Measurements from ENCODE around the gene SHPK. TPM values are rescaled to one million over a fixed set of nuclear protein-coding genes. Genes with fewer than 3 reads are reported as not detected.

SHPK gene
- total RNA-seq: 10 to 100 TPM; 11.8 to 12.2 TPM

DNA sequence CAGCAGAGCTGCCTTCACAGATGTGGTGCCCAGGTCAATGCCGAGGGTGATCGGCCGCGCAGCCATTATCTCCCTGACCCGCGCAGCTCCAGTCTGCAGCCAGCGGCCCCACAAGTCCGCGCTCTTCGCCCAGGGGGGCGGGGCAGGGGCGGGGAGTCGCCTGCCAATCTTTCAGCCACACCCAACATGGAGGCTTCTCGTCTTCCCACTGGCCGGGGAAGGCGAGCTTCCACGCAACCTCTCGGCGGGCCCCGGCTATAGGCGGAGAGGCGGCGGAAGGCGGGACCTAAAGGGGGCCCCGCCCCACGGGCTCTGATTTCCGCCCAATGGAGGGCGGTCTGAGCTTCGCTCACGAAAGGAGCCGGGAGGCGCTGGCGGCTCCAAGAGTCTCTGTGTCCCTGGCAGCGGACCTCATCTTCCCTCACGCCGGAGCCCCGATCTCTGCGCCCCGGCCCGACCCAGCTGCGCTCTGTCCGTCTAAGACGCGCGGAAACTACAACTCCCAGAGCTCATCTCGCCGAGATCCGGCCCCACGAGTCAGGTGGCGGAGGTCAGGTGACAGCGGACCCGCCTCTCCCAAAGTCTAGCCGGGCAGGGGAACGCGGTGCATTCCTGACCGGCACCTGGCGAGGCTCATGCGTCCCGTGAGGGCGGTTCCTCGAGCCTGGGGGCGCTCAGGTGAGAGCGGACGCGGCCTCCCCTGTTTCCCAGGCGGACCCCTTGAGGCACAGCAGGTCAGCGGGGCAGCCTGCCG, at the start of gene SHPK, which contains the start of gene CTNS:
Gene SHPK, minus strand, starts transcription at position 97 of the 754 bp plus-strand sequence. Its CDS starts 31 bp downstream, at position 66.
Gene CTNS, plus strand, starts transcription at position 607 of the 754 bp plus-strand sequence. CDS start 3,447 bp downstream, outside the sequence.
- Mint-ChIP-seq H3K27ac (peak within 1 kb of the TSS; percentile 100), H3K4me3 (peak within 1 kb of the TSS; percentile 99), H3K27me3 (no peaks in the 10 kb centered on the region), H3K4me1 (peaks cover 35% of the 10 kb centered on the region), H3K36me3 (peaks cover 4% of the 10 kb centered on the region), H3K9me3 (no peaks in the 10 kb centered on the region)
- peak; percentile 94 for DNase-seq
- POLR2A ChIA-PET: interaction anchor here (0.7 to 1.6 kb wide), 8 partner anchors 9 to 209 kb away, joined by 3 to 8 read pairs (median 5); partner anchors contain the start of genes EMC6 and TAX1BP3
- ATAC-seq (ENCODE audit: low read depth): peak; percentile 98

GRCh38 chr17:3685174-3685573, 49.1 kb upstream of the SHPK start:
- Mint-ChIP-seq H3K9me3 (no peaks in the 10 kb centered on the region), H3K27me3 (no peaks in the 10 kb centered on the region), H3K36me3 (no peaks in the 10 kb centered on the region), H3K4me1 (peaks cover 6% of the 10 kb centered on the region), H3K27ac (no peak overlapping the region), H3K4me3 (no peak overlapping the region)
- no peak for ATAC-seq (ENCODE audit: low read depth)
- DNase-seq: no peak
- POLR2A ChIA-PET: no interaction called here

GRCh38 chr17:3683054-3683511, 47.0 kb upstream of the SHPK start:
- H3K27ac Mint-ChIP-seq: no peak overlapping the region
- H3K9me3 Mint-ChIP-seq: no peaks in the 10 kb centered on the region
- H3K4me3 Mint-ChIP-seq: no peak overlapping the region
- peak; percentile 62 for DNase-seq
- H3K27me3 Mint-ChIP-seq: no peaks in the 10 kb centered on the region
- peak; percentile 85 for ATAC-seq (ENCODE audit: low read depth)
- peaks cover 6% of the 10 kb centered on the region for H3K4me1 Mint-ChIP-seq
- no peaks in the 10 kb centered on the region for H3K36me3 Mint-ChIP-seq
- POLR2A ChIA-PET: no interaction called here

- POLR2A ChIA-PET: no interaction called here
- Mint-ChIP-seq H3K36me3 (no peaks in the 10 kb centered on the region), H3K4me3 (no peak overlapping the region), H3K4me1 (peaks cover 6% of the 10 kb centered on the region), H3K27ac (no peak overlapping the region), H3K27me3 (no peaks in the 10 kb centered on the region), H3K9me3 (no peaks in the 10 kb centered on the region)
- ATAC-seq (ENCODE audit: low read depth): no peak
- no peak for DNase-seq
Observed at GRCh38 chr17:3682033-3682432, 46.0 kb upstream of the SHPK start.

DNA sequence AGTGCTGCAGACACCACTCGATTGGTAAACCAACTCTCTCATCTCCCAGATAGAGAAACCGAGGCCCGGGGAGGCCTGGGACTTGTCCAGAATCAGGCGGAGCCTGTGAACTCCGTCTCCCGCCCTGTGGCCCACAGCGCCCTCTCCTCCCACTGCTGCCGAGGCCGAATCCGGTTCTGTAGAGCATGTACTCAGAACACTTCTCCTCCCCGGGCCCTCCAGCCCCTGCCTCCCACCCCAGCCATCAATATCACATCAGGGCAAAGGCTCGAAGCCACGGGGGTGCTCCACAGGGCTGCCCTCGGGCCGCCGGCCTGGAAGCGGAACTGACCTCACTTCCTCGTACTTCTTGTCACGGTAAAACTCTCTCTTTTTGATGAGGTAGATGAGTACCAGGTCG, 45.5 kb upstream of the SHPK start:
- H3K36me3 Mint-ChIP-seq: no peaks in the 10 kb centered on the region

DNA sequence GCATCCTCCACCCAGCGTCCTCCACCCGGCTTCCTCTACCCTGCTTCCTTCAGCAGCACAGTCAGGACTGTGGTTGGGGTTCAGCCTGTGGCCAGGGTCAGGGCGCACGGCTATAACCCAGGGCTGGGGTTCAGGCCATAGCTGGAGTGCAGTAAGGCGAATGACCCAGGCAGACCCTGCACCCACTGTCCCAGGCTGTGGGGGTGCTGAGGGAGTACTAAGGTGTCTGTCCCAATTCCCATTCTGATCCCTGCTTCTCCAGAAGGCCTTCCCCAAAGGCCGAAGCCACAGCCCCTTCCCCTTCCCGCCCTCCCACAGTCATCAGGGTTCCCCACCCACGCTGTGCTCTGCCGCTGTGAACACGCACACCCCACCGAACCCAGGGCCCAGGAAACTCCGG, 45.0 kb upstream of the SHPK start:
- no peak for ATAC-seq (ENCODE audit: low read depth)
- H3K4me3 Mint-ChIP-seq: no peak overlapping the region
- peaks cover 6% of the 10 kb centered on the region for H3K4me1 Mint-ChIP-seq
- no peaks in the 10 kb centered on the region for H3K36me3 Mint-ChIP-seq
- no peaks in the 10 kb centered on the region for H3K27me3 Mint-ChIP-seq
- no peak for DNase-seq
- no peaks in the 10 kb centered on the region for H3K9me3 Mint-ChIP-seq
- H3K27ac Mint-ChIP-seq: no peak overlapping the region
- POLR2A ChIA-PET: no interaction called here

More for the DNA sequence above, 45.5 kb upstream of the SHPK start:
- no peak overlapping the region for H3K27ac Mint-ChIP-seq
- POLR2A ChIA-PET: no interaction called here
- no peaks in the 10 kb centered on the region for H3K9me3 Mint-ChIP-seq
- H3K4me3 Mint-ChIP-seq: no peak overlapping the region
- H3K4me1 Mint-ChIP-seq: peaks cover 6% of the 10 kb centered on the region
- ATAC-seq (ENCODE audit: low read depth) (no peak), DNase-seq (no peak)
- H3K27me3 Mint-ChIP-seq: no peaks in the 10 kb centered on the region

GRCh38 chr17:3679531-3680126, 43.6 kb upstream of the SHPK start:
- Mint-ChIP-seq H3K27ac (no peak overlapping the region), H3K9me3 (no peaks in the 10 kb centered on the region), H3K36me3 (no peaks in the 10 kb centered on the region), H3K4me1 (peaks cover 6% of the 10 kb centered on the region), H3K4me3 (no peak overlapping the region), H3K27me3 (no peaks in the 10 kb centered on the region)
- ATAC-seq (ENCODE audit: low read depth) (no peak), DNase-seq (no peak)
- POLR2A ChIA-PET: no interaction called here

DNA sequence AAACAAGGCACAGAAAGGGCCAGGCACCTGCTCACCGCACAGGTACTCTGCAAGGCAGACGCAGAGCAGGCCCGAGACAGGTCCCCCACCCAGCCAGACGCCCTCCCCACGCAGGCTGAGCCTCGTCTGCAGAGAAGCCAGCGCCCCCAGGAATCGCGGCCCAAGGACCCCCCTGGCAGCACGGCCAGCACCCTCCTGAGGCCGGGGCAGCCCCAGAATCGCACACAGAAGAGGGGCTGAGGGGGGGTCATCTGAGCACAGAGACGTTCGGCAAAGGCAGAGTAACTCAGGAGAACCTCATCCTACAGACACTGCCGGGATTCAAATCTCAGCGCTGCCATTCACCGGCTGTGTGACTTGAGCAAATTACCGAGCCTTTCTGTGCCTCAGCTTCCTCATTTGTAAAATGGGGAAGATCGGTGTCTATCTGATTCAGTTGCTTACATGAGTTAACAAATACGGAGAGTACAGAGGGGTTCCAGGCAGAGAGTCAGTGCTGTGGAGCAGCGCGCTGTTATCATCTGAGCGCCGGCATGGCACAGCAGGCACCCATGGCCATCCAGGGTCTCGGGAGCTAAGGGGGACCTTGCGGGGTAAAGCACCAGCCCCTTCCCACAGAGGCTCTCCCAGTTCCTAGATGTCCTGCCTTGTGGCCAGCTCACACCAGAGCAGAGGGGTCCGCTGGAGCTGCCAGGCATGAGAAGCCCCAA, 42.9 kb upstream of the SHPK start:
- POLR2A ChIA-PET: no interaction called here
- H3K4me1 Mint-ChIP-seq: peaks cover 6% of the 10 kb centered on the region
- ATAC-seq (ENCODE audit: low read depth) (no peak), DNase-seq (no peak)
- no peak overlapping the region for H3K4me3 Mint-ChIP-seq
- H3K9me3 Mint-ChIP-seq: no peaks in the 10 kb centered on the region
- H3K36me3 Mint-ChIP-seq: no peaks in the 10 kb centered on the region
- H3K27ac Mint-ChIP-seq: no peak overlapping the region
- H3K27me3 Mint-ChIP-seq: no peaks in the 10 kb centered on the region

DNA sequence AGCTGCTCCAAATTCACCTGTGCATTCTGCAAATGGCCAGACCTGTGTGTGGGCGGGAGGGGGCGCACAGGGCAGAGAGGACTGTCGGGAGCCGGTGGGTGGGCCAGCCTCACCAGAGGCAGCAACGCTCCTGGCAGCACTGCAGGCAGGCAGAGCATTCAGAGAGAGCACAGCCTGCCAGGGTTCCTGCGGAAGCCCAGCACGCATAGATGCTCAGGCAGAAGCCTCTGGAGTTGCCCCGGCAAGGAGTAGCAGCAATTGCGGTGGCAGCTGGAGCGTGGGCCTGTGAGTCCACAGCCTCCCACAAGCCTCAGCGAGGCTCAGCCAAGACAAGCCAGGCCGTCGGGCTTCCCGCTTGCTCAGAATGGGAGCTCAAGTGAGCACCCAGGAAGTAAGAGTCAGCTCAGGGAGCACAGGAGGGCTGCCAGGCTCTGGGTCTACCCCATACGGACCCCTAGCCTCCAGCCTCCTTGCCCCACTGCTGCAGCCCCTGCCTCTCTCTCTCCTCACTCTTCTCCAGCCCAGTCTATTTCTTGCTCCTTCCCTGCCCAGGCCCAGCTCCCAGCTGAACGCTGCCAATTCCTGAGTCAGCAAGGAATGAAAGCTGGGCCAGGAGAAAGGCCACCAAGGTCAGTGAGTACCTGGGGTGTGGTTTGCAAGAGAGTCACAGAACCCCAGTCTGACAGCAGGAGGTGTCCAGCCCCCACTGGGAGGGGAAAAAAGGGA, 42.2 kb upstream of the SHPK start:
- no peaks in the 10 kb centered on the region for H3K27me3 Mint-ChIP-seq
- POLR2A ChIA-PET: interaction anchor here (1.6 kb wide), 1 partner anchor 9 kb away, joined by 4 read pairs; the partner anchor contains the start of gene EMC6
- DNase-seq: no peak
- H3K4me1 Mint-ChIP-seq: peaks cover 4% of the 10 kb centered on the region
- no peaks in the 10 kb centered on the region for H3K9me3 Mint-ChIP-seq
- no peak for ATAC-seq (ENCODE audit: low read depth)
- H3K27ac Mint-ChIP-seq: no peak overlapping the region
- H3K36me3 Mint-ChIP-seq: no peaks in the 10 kb centered on the region
- no peak overlapping the region for H3K4me3 Mint-ChIP-seq

DNA sequence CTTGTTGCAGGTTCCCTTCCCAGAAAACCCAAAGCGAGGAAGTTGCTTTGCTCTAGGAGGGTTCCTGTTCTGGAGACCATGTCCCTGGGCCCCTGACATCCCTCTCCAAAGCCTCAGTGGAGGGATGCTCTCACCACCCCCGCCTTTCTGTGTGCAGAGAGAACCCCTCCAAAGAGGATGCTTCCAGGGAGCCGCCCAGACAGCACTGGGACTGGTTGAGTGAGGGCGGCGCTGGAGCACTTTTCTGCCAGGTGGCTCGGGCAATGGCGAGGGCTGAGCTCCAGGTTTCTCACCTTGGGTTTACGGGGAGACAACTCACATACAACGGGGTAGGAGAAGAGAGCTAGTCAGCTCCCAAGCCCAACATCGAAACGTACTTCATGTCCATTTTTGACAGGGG, 39.8 kb upstream of the SHPK start:
- H3K36me3 Mint-ChIP-seq: peaks cover 3% of the 10 kb centered on the region
- no peaks in the 10 kb centered on the region for H3K4me1 Mint-ChIP-seq
- H3K27me3 Mint-ChIP-seq: no peaks in the 10 kb centered on the region
- no peak overlapping the region for H3K27ac Mint-ChIP-seq
- DNase-seq (no peak), ATAC-seq (ENCODE audit: low read depth) (no peak)
- no peaks in the 10 kb centered on the region for H3K9me3 Mint-ChIP-seq
- H3K4me3 Mint-ChIP-seq: no peak overlapping the region
- POLR2A ChIA-PET: interaction anchor here (1.4 kb wide), 1 partner anchor 40 kb away, joined by 3 read pairs; the partner anchor contains the start of genes CTNS and SHPK

- POLR2A ChIA-PET: no interaction called here
- Mint-ChIP-seq H3K4me3 (no peak overlapping the region), H3K4me1 (peaks cover 8% of the 10 kb centered on the region)
Observed at GRCh38 chr17:3672571-3672970, 36.5 kb upstream of the SHPK start.

GRCh38 chr17:3669548-3669947, 33.5 kb upstream of the SHPK start:
- H3K36me3 Mint-ChIP-seq: peaks cover 3% of the 10 kb centered on the region
- no peak for DNase-seq
- POLR2A ChIA-PET: interaction anchor here (0.7 to 1.0 kb wide), 3 partner anchors 34 to 248 kb away, joined by 3 to 8 read pairs (median 3); partner anchors contain the start of genes CTNS and SHPK
- H3K4me3 Mint-ChIP-seq: peak overlapping the region; percentile 92
- peak overlapping the region; percentile 79 for H3K27ac Mint-ChIP-seq
- no peak for ATAC-seq (ENCODE audit: low read depth)
- peaks cover 12% of the 10 kb centered on the region for H3K4me1 Mint-ChIP-seq
- no peaks in the 10 kb centered on the region for H3K9me3 Mint-ChIP-seq
- no peaks in the 10 kb centered on the region for H3K27me3 Mint-ChIP-seq

More at GRCh38 chr17:3672571-3672970, 36.5 kb upstream of the SHPK start:
- DNase-seq: no peak
- Mint-ChIP-seq H3K36me3 (peaks cover 3% of the 10 kb centered on the region), H3K27me3 (no peaks in the 10 kb centered on the region), H3K9me3 (no peaks in the 10 kb centered on the region), H3K27ac (no peak overlapping the region)
- no peak for ATAC-seq (ENCODE audit: low read depth)

DNA sequence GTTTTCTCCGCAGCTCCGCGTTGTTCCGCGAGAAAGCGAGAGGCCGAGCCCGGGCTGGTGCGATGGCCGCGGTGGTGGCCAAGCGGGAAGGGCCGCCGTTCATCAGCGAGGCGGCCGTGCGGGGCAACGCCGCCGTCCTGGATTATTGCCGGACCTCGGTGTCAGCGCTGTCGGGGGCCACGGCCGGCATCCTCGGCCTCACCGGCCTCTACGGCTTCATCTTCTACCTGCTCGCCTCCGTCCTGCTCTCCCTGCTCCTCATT, 33.0 kb upstream of the SHPK start:
- Mint-ChIP-seq H3K36me3 (peaks cover 3% of the 10 kb centered on the region), H3K27me3 (no peaks in the 10 kb centered on the region), H3K4me3 (peak overlapping the region; percentile 92), H3K27ac (peak overlapping the region; percentile 79), H3K4me1 (peaks cover 12% of the 10 kb centered on the region), H3K9me3 (no peaks in the 10 kb centered on the region)
- POLR2A ChIA-PET: interaction anchor here (0.6 to 1.0 kb wide), 4 partner anchors 9 to 125 kb away, joined by 3 to 8 read pairs (median 4); partner anchors contain the start of genes CTNS and SHPK
- ATAC-seq (ENCODE audit: low read depth): no peak
- no peak for DNase-seq

All from activated naive CD8-positive, alpha-beta T cell treated with anti-CD3 and anti-CD28 coated beads, Interleukin-2, amount 10 ng/mL, durations not matched to agents 7 days and 5 days (primary cell).